ENCODE results near the gene CLTCL1.

GRCh38 chr22:19131685-19132015, 159.9 kb downstream of the CLTCL1 start:
- TF ChIP-seq, protein P1, sequence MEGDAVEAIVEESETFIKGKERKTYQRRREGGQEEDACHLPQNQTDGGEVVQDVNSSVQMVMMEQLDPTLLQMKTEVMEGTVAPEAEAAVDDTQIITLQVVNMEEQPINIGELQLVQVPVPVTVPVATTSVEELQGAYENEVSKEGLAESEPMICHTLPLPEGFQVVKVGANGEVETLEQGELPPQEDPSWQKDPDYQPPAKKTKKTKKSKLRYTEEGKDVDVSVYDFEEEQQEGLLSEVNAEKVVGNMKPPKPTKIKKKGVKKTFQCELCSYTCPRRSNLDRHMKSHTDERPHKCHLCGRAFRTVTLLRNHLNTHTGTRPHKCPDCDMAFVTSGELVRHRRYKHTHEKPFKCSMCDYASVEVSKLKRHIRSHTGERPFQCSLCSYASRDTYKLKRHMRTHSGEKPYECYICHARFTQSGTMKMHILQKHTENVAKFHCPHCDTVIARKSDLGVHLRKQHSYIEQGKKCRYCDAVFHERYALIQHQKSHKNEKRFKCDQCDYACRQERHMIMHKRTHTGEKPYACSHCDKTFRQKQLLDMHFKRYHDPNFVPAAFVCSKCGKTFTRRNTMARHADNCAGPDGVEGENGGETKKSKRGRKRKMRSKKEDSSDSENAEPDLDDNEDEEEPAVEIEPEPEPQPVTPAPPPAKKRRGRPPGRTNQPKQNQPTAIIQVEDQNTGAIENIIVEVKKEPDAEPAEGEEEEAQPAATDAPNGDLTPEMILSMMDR (IDR thresholded peaks at IDR 0.05): no peak
- no peak for TF ChIP-seq POLR2A (IDR thresholded peaks at IDR 0.05)
